ENCODE measurements around the gene SNAPC1. TPM values are rescaled to one million over a fixed set of nuclear protein-coding genes. Genes with fewer than 3 reads are reported as not detected.

SNAPC1 gene
- total and polyA plus RNA-seq, 3 experiments from 2014 or later: 4.8 to 8.5 (median 7.0) TPM

GRCh38 chr14:61780125-61780524 is 17.9 kb downstream of the SNAPC1 start:
- Histone ChIP-seq H3K9me3 (ENCODE audit: low read length) (no peaks in the 10 kb centered on the region), H3K4me3 (ENCODE audit: low read length) (no peak overlapping the region), H3K36me3 (ENCODE audit: insufficient read depth, low read length) (no peaks in the 10 kb centered on the region), H3K27me3 (ENCODE audit: insufficient read depth, low read length, poor library complexity, severe bottlenecking) (no peaks in the 10 kb centered on the region), H3K27ac (ENCODE audit: low read depth, low read length) (no peak overlapping the region), H3K4me1 (ENCODE audit: insufficient read depth, low read length) (peaks cover 23% of the 10 kb centered on the region)
- peaks cover 5 to 69% (median 25%) of the 10 kb centered on the region in 3 donors for H3K36me3 Mint-ChIP-seq
- ChIA-PET POLR2A (no interaction called here), CTCF (interaction anchor here (1.0 kb wide), 1 partner anchor 304 kb away, joined by 3 read pairs; no protein-coding TSS in a partner anchor)
- no peaks in the 10 kb centered on the region for H3K9me3 Mint-ChIP-seq
- H3K4me3 Mint-ChIP-seq: peak overlapping the region in 4 of 7 donors; percentile 4 to 54 (median 26)
- peaks cover 0 to 2% of the 10 kb centered on the region in 2 donors for H3K27me3 Mint-ChIP-seq
- peak in 2 of 5 donors; percentile 5 to 45 for DNase-seq
- H3K4me1 Mint-ChIP-seq: peaks cover 15 to 20% (median 19%) of the 10 kb centered on the region in 3 donors
- H3K27ac Mint-ChIP-seq: peak overlapping the region in 5 of 8 donors; percentile 32 to 88 (median 70)

DNA sequence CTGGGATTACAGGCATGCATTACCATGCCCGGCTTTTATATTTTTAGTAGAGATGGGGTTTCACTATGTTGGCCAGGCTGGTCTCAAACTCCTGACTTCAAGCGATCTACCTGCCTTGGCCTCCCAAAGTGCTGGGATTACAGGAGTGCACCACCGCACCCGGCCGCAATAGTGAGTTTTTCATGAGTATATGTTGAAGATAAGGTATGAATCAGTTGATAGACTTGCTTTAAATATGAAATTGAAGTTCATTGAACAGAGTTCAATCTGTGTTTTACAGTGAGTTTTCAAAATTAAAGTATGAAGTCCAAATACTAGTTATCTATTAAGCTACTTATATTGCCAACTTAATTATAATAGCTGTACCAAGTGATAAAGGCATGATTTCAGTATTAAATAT is 35.1 kb downstream of the SNAPC1 start:
- Mint-ChIP-seq H3K36me3 (peaks cover 4 to 19% (median 7%) of the 10 kb centered on the region in 3 donors), H3K9me3 (no peaks in the 10 kb centered on the region)
- POLR2A ChIA-PET: no interaction called here

GRCh38 chr14:61802010-61802568 is 39.9 kb downstream of the SNAPC1 start:
- no peaks in the 10 kb centered on the region for H3K9me3 Mint-ChIP-seq
- DNase-seq: no peak
- Histone ChIP-seq H3K36me3 (ENCODE audit: insufficient read depth, low read length) (no peaks in the 10 kb centered on the region), H3K27me3 (ENCODE audit: insufficient read depth, low read length, poor library complexity, severe bottlenecking) (no peaks in the 10 kb centered on the region), H3K27ac (ENCODE audit: low read depth, low read length) (no peak overlapping the region), H3K9me3 (ENCODE audit: low read length) (no peaks in the 10 kb centered on the region), H3K4me1 (ENCODE audit: insufficient read depth, low read length) (no peaks in the 10 kb centered on the region), H3K4me3 (ENCODE audit: low read length) (no peak overlapping the region)
- H3K27me3 Mint-ChIP-seq: no peaks in the 10 kb centered on the region
- ChIA-PET POLR2A (interaction anchor here (0.5 kb wide), 1 partner anchor 22 kb away, joined by 3 read pairs; no protein-coding TSS in a partner anchor), CTCF (interaction anchor here (1.6 kb wide), 1 partner anchor 36 kb away, joined by 3 read pairs; no protein-coding TSS in a partner anchor)
- H3K4me1 Mint-ChIP-seq: peaks cover 0 to 13% (median 7%) of the 10 kb centered on the region in 3 donors
- peaks cover 0 to 2% (median 0%) of the 10 kb centered on the region in 3 donors for H3K36me3 Mint-ChIP-seq
- H3K27ac Mint-ChIP-seq: no peak overlapping the region
- no peak overlapping the region for H3K4me3 Mint-ChIP-seq

More for the DNA sequence above, 35.1 kb downstream of the SNAPC1 start:
- no peak overlapping the region for H3K4me3 Mint-ChIP-seq
- Histone ChIP-seq H3K9me3 (ENCODE audit: low read length) (no peaks in the 10 kb centered on the region), H3K27ac (ENCODE audit: low read depth, low read length) (no peak overlapping the region), H3K4me1 (ENCODE audit: insufficient read depth, low read length) (no peaks in the 10 kb centered on the region), H3K4me3 (ENCODE audit: low read length) (no peak overlapping the region), H3K36me3 (ENCODE audit: insufficient read depth, low read length) (no peaks in the 10 kb centered on the region), H3K27me3 (ENCODE audit: insufficient read depth, low read length, poor library complexity, severe bottlenecking) (no peaks in the 10 kb centered on the region)
- no peak overlapping the region for H3K27ac Mint-ChIP-seq
- no peak for DNase-seq
- CTCF ChIA-PET: no interaction called here
- H3K4me1 Mint-ChIP-seq: peaks cover 0 to 13% (median 7%) of the 10 kb centered on the region in 3 donors
- no peaks in the 10 kb centered on the region for H3K27me3 Mint-ChIP-seq

DNA sequence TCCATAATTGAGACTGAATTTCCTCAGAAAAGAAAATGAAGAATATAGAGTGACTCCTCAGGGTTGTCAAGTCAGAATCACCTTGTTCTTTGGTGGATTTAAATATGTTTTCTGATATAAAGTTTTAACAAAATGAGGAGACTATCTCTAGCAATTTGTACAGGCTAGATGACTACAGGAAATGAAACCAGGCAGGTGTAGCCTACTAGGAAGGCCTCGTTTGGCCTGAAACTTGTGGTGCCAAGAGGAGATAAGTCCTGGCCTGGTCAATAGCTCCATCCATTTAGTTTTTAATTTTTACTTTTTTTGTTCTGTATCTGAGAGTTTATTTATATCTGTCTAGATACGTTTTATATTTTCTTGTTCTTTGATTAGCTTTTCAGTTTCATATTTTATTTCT is 41.5 kb downstream of the SNAPC1 start:
- Mint-ChIP-seq H3K9me3 (no peaks in the 10 kb centered on the region), H3K36me3 (no peaks in the 10 kb centered on the region)
- POLR2A ChIA-PET: no interaction called here

DNA sequence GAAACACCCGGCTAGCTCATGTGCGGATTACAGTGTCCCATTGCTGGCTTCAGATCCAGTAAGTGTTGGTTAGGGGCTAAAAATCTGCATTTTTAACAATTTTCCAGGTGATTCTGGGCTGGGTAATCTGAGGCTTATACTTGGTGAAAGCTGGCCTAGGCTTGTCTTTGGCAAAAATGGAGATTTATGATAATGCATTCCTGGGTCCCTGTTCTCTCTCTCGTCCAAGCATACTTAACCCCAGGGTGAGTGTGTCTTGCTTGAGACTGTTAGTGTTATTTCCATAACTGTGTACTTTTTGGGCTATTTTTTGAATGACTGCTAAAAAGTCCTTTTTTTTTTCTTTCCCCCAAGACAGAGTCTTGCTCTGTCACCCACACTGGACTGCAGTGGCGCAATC is 43.2 kb downstream of the SNAPC1 start:
- Mint-ChIP-seq H3K27ac (no peak overlapping the region), H3K36me3 (no peaks in the 10 kb centered on the region), H3K9me3 (no peaks in the 10 kb centered on the region), H3K27me3 (peaks cover 4 to 15% of the 10 kb centered on the region in 2 donors), H3K4me3 (no peak overlapping the region), H3K4me1 (no peaks in the 10 kb centered on the region)
- Histone ChIP-seq H3K36me3 (ENCODE audit: insufficient read depth, low read length) (no peaks in the 10 kb centered on the region), H3K4me1 (ENCODE audit: insufficient read depth, low read length) (no peaks in the 10 kb centered on the region), H3K27me3 (ENCODE audit: insufficient read depth, low read length, poor library complexity, severe bottlenecking) (no peaks in the 10 kb centered on the region), H3K27ac (ENCODE audit: low read depth, low read length) (no peak overlapping the region), H3K4me3 (ENCODE audit: low read length) (no peak overlapping the region), H3K9me3 (ENCODE audit: low read length) (no peaks in the 10 kb centered on the region)
- POLR2A ChIA-PET: no interaction called here
- DNase-seq: no peak
- CTCF ChIA-PET: no interaction called here

More for the DNA sequence above, 41.5 kb downstream of the SNAPC1 start:
- no peaks in the 10 kb centered on the region for H3K9me3 ChIP-seq (ENCODE audit: low read length)
- H3K4me1 ChIP-seq (ENCODE audit: insufficient read depth, low read length): no peaks in the 10 kb centered on the region
- peaks cover 4 to 5% of the 10 kb centered on the region in 2 donors for H3K27me3 Mint-ChIP-seq
- CTCF ChIA-PET: no interaction called here
- H3K4me3 Mint-ChIP-seq: no peak overlapping the region
- no peak overlapping the region for H3K27ac Mint-ChIP-seq
- H3K27ac ChIP-seq (ENCODE audit: low read depth, low read length): no peak overlapping the region
- H3K36me3 ChIP-seq (ENCODE audit: insufficient read depth, low read length): no peaks in the 10 kb centered on the region
- H3K4me3 ChIP-seq (ENCODE audit: low read length): no peak overlapping the region
- peaks cover 0 to 6% (median 5%) of the 10 kb centered on the region in 3 donors for H3K4me1 Mint-ChIP-seq
- H3K27me3 ChIP-seq (ENCODE audit: insufficient read depth, low read length, poor library complexity, severe bottlenecking): no peaks in the 10 kb centered on the region
- DNase-seq: no peak

DNA sequence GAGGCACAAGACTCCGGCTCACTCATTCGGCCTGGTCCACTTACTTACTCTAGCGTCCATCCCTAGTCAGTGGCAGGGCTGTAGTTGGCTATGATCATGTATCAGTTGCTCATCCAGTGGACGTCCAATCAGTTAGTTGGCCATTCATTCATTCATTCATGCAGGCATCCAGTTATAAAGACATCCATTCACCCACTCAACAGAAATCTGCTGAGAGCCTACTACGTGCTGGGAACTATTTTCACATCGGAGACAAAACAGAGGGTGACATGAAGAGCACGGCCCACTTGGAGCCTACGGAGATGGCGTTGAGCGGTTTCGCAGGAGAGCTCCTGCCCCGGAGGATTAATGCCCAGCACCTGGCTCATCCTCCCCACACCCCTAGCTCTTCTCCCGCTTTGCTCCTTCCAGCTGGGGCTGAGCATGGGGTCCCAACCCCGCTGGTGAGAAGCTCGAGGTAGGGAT is 49.7 kb downstream of the SNAPC1 start:
- Mint-ChIP-seq H3K4me1 (peaks cover 5 to 13% (median 8%) of the 10 kb centered on the region in 3 donors), H3K36me3 (peaks cover 0 to 9% (median 0%) of the 10 kb centered on the region in 3 donors), H3K27ac (peak overlapping the region in 1 of 8 donors; percentile 19), H3K4me3 (peak overlapping the region in 6 of 7 donors; percentile 61 to 82 (median 67)), H3K9me3 (no peaks in the 10 kb centered on the region), H3K27me3 (peaks cover 27 to 73% of the 10 kb centered on the region in 2 donors)
- DNase-seq: no peak
- H3K4me3 ChIP-seq (ENCODE audit: low read length): no peak overlapping the region
- no peaks in the 10 kb centered on the region for H3K4me1 ChIP-seq (ENCODE audit: insufficient read depth, low read length)
- no peaks in the 10 kb centered on the region for H3K9me3 ChIP-seq (ENCODE audit: low read length)
- H3K27me3 ChIP-seq (ENCODE audit: insufficient read depth, low read length, poor library complexity, severe bottlenecking): peaks cover 21% of the 10 kb centered on the region
- ChIA-PET CTCF (no interaction called here), POLR2A (no interaction called here)
- H3K36me3 ChIP-seq (ENCODE audit: insufficient read depth, low read length): no peaks in the 10 kb centered on the region
- H3K27ac ChIP-seq (ENCODE audit: low read depth, low read length): no peak overlapping the region

GRCh38 chr14:61812347-61813095 is 50.3 kb downstream of the SNAPC1 start, which contains the start of gene SYT16:
Gene SYT16, plus strand, starts transcription at chr14:61812703.
- H3K27ac Mint-ChIP-seq: peak within 1 kb of the TSS in 1 of 8 donors; percentile 19
- DNase-seq: peak in 1 of 5 donors; percentile 11
- H3K4me1 Mint-ChIP-seq: peaks cover 5 to 13% (median 8%) of the 10 kb centered on the region in 3 donors
- no peaks in the 10 kb centered on the region for H3K9me3 Mint-ChIP-seq
- ChIA-PET POLR2A (no interaction called here), CTCF (no interaction called here)
- H3K4me3 Mint-ChIP-seq: peak within 1 kb of the TSS; percentile 2 to 82 (median 68)
- H3K27me3 Mint-ChIP-seq: peaks cover 25 to 74% of the 10 kb centered on the region in 2 donors
- no peaks in the 10 kb centered on the region for H3K4me1 ChIP-seq (ENCODE audit: insufficient read depth, low read length)
- H3K27me3 ChIP-seq (ENCODE audit: insufficient read depth, low read length, poor library complexity, severe bottlenecking): peaks cover 21% of the 10 kb centered on the region
- H3K36me3 ChIP-seq (ENCODE audit: insufficient read depth, low read length): no peaks in the 10 kb centered on the region
- H3K9me3 ChIP-seq (ENCODE audit: low read length): no peaks in the 10 kb centered on the region
- H3K4me3 ChIP-seq (ENCODE audit: low read length): no peak within 1 kb of the TSS
- H3K27ac ChIP-seq (ENCODE audit: low read depth, low read length): no peak within 1 kb of the TSS
- peaks cover 0 to 9% (median 0%) of the 10 kb centered on the region in 3 donors for H3K36me3 Mint-ChIP-seq

GRCh38 chr14:61813096-61813606 is 50.9 kb downstream of the SNAPC1 start:
- H3K27me3 ChIP-seq (ENCODE audit: insufficient read depth, low read length, poor library complexity, severe bottlenecking): peaks cover 21% of the 10 kb centered on the region
- H3K27me3 Mint-ChIP-seq: peaks cover 23 to 77% of the 10 kb centered on the region in 2 donors

More at GRCh38 chr14:61813096-61813606, 50.9 kb downstream of the SNAPC1 start:
- no peaks in the 10 kb centered on the region for H3K36me3 ChIP-seq (ENCODE audit: insufficient read depth, low read length)
- no peak overlapping the region for H3K4me3 ChIP-seq (ENCODE audit: low read length)
- Mint-ChIP-seq H3K4me3 (peak overlapping the region in 5 of 7 donors; percentile 43 to 69 (median 61)), H3K36me3 (peaks cover 0 to 9% (median 0%) of the 10 kb centered on the region in 3 donors), H3K4me1 (peaks cover 5 to 13% (median 8%) of the 10 kb centered on the region in 3 donors), H3K9me3 (no peaks in the 10 kb centered on the region), H3K27ac (no peak overlapping the region)
- H3K9me3 ChIP-seq (ENCODE audit: low read length): no peaks in the 10 kb centered on the region
- ChIA-PET POLR2A (no interaction called here), CTCF (no interaction called here)
- DNase-seq: no peak
- no peaks in the 10 kb centered on the region for H3K4me1 ChIP-seq (ENCODE audit: insufficient read depth, low read length)
- no peak overlapping the region for H3K27ac ChIP-seq (ENCODE audit: low read depth, low read length)

Measured in CD8-positive, alpha-beta memory T cell (primary cell).